ENCODE data around the gene FGGY.

- TF ChIP-seq ZSCAN5A (tag by site-specific recombination; IDR thresholded peaks at IDR 0.05) = no peak
- TF ChIP-seq CTCF (tag by site-specific recombination; IDR thresholded peaks at IDR 0.05) = no peak
Measured at GRCh38 chr1:59293206-59293605, 3.7 kb upstream of the FGGY start.

All from HEK293 (cell line).